HepG2 (cell line): ENCODE measurements around the gene AKR1A1. TPM values are rescaled to one million over a fixed set of nuclear protein-coding genes. Genes with fewer than 3 reads are reported as not detected.

Experiments
- CHD4 ChIP-seq: fragments of 200-600 bp; sonication (generic); IDR thresholded peaks from 2 replicates; pipeline ENCODE4 v1.7.0; 2017; ENCODE audit warnings: mild to moderate bottlenecking, low read length, borderline replicate concordance
- HNRNPUL1 ChIP-seq: fragments of 200-400 bp; formaldehyde crosslinking; IDR thresholded peaks from 2 replicates; pipeline ENCODE4 v1.6.1; 2017; ENCODE audit warnings: low read depth, mild to moderate bottlenecking, low read length, moderate library complexity
- KAT2B ChIP-seq: fragments of 150-350 bp; IDR thresholded peaks from 2 replicates; pipeline ENCODE4 v1.6.1; 2014; ENCODE audit warnings: low read depth, low read length, borderline replicate concordance
- MEIS2 ChIP-seq: sonication (generic); formaldehyde crosslinking; IDR thresholded peaks from 2 replicates; pipeline ENCODE4 v1.9.0; 2021; ENCODE audit warnings: mild to moderate bottlenecking, missing genetic modification reagents
- MTF2 ChIP-seq: sonication (generic); formaldehyde crosslinking; IDR thresholded peaks from 2 replicates; pipeline ENCODE4 v1.5.0; 2020; ENCODE audit warnings: missing genetic modification reagents, borderline replicate concordance
- NR2F1 ChIP-seq, 2 experiments: fragments of 450-650 bp in 1 of 2; formaldehyde crosslinking in 1 of 2; IDR thresholded peaks; 2 replicates each; pipeline versions ENCODE4 v1.5.0 to v1.6.1; 2016 to 2020; ENCODE audit warnings: mild to moderate bottlenecking in 1 of 2, missing compliant biosample characterization in 1 of 2, missing genetic modification reagents in 1 of 2, moderate library complexity in 1 of 2
- PRPF4 ChIP-seq: fragments of 200-400 bp; formaldehyde crosslinking; IDR thresholded peaks from 2 replicates; pipeline ENCODE4 v1.6.1; 2016; ENCODE audit warnings: low read length, low read depth; ENCODE audit not compliant: poor library complexity, severe bottlenecking
- SIN3A ChIP-seq: IDR thresholded peaks from 2 replicates; pipeline ENCODE4 v1.6.1; 2011; ENCODE audit warnings: low read depth, mild to moderate bottlenecking, control low read depth, low read length, borderline replicate concordance
- SNRNP70 ChIP-seq: fragments of 200-400 bp; formaldehyde crosslinking; IDR thresholded peaks from 2 replicates; pipeline ENCODE4 v1.6.1; 2017; ENCODE audit warnings: mild to moderate bottlenecking, low read depth, low read length, moderate library complexity
- TEAD2 ChIP-seq: sonication (generic); formaldehyde crosslinking; IDR thresholded peaks from 2 replicates; pipeline ENCODE4 v1.9.0; 2021; ENCODE audit warnings: missing genetic modification reagents
- ZBTB38 ChIP-seq: sonication (generic); formaldehyde crosslinking; IDR thresholded peaks from 2 replicates; pipeline ENCODE4 v1.5.1; 2020; ENCODE audit warnings: mild to moderate bottlenecking, missing genetic modification reagents
- ZFP62 ChIP-seq: sonication (generic); formaldehyde crosslinking; IDR thresholded peaks from 2 replicates; pipeline ENCODE4 v1.4.0; 2020; ENCODE audit warnings: missing genetic modification reagents
- ZIK1 ChIP-seq: sonication (generic); formaldehyde crosslinking; IDR thresholded peaks from 2 replicates; pipeline ENCODE4 v1.5.0; 2020; ENCODE audit warnings: mild to moderate bottlenecking, low read depth, missing genetic modification reagents, borderline replicate concordance
- ZKSCAN5 ChIP-seq: sonication (generic); formaldehyde crosslinking; IDR thresholded peaks from 2 replicates; pipeline ENCODE4 v1.5.1; 2020; ENCODE audit warnings: mild to moderate bottlenecking, missing genetic modification reagents
- ZNF143 ChIP-seq: sonication (generic); formaldehyde crosslinking; IDR thresholded peaks from 2 replicates; pipeline ENCODE4 v1.4.0; 2020; ENCODE audit warnings: missing genetic modification reagents
- ZNF253 ChIP-seq: sonication (generic); formaldehyde crosslinking; IDR thresholded peaks from 2 replicates; pipeline ENCODE4 v1.8.0; 2022; ENCODE audit warnings: mild to moderate bottlenecking, missing genetic modification reagents, borderline replicate concordance
- ZNF496 ChIP-seq: sonication (generic); formaldehyde crosslinking; IDR thresholded peaks from 2 replicates; pipeline ENCODE4 v1.8.1; 2023; ENCODE audit warnings: mild to moderate bottlenecking, moderate library complexity, missing genetic modification reagents; ENCODE audit not compliant: insufficient replicate concordance
- ZNF737 ChIP-seq: sonication (generic); formaldehyde crosslinking; IDR thresholded peaks from 2 replicates; pipeline ENCODE4 v1.5.0; 2020; ENCODE audit warnings: missing genetic modification reagents, mild to moderate bottlenecking, borderline replicate concordance
- polyA plus RNA-seq, 8 experiments: library from polyadenylated mRNA; depleted of rRNA in 3 of 8; stranded (reverse) in 7 of 8; unstranded in 1 of 8; fragments of >200 nt; fragmentation: Illumina TruSeq in 4 of 8; extraction: Trizol in 4 of 8; gene quantifications; 2 replicates each; pipeline versions ENCODE4 v1.2.1 to v1.2.3, GENCODE V29; 2011 to 2016; ENCODE audit warnings: low read depth in 4 of 8, missing spikeins in 1 of 8, mixed read lengths in 1 of 8; ENCODE audit not compliant: insufficient read depth in 1 of 8
- total RNA-seq, 5 experiments: library from RNA; depleted of rRNA; stranded (reverse); fragments of >200 nt; fragmentation: Illumina TruSeq; extraction: Trizol; gene quantifications; 2 replicates each; pipeline ENCODE4 v1.2.3, GENCODE V29; 2016; ENCODE audit warnings: low read depth in 1 of 5
- TF ChIP-seq, protein P1 (sequence below): sonication (generic); formaldehyde crosslinking; IDR thresholded peaks from 2 replicates; pipeline ENCODE4 v1.4.0; 2020; ENCODE audit warnings: mild to moderate bottlenecking, missing genetic modification reagents
- TF ChIP-seq, protein P2 (sequence below): sonication (generic); formaldehyde crosslinking; IDR thresholded peaks from 2 replicates; pipeline ENCODE4 v1.4.0; 2020; ENCODE audit warnings: missing genetic modification reagents
- TF ChIP-seq, protein P3 (sequence below): sonication (generic); formaldehyde crosslinking; IDR thresholded peaks from 2 replicates; pipeline ENCODE4 v1.8.1; 2023; ENCODE audit warnings: mild to moderate bottlenecking, missing genetic modification reagents, borderline replicate concordance
- TF ChIP-seq, protein P4 (sequence below): IDR thresholded peaks from 2 replicates; pipeline ENCODE4 v1.6.1; 2012; ENCODE audit warnings: low read depth, low read length, improper control_type of control experiment
- TF ChIP-seq, protein P5 (sequence below): IDR thresholded peaks from 2 replicates; pipeline ENCODE4 v1.6.1; 2018; ENCODE audit warnings: missing genetic modification reagents
- TF ChIP-seq, protein P6 (sequence below): fragments of 450-650 bp; IDR thresholded peaks from 2 replicates; pipeline ENCODE4 v1.6.1; 2016
- TF ChIP-seq, protein P7 (sequence below): sonication (generic); formaldehyde crosslinking; IDR thresholded peaks from 2 replicates; pipeline ENCODE4 v1.4.0; 2020; ENCODE audit warnings: missing genetic modification reagents; ENCODE audit errors: not compliant biosample characterization

The AKR1A1 gene
- total and polyA plus RNA-seq, 2 of the 13 experiments (the other 11 are each of a cell fraction or from before 2014, with no cell fraction given): 181 to 217 TPM

DNA sequence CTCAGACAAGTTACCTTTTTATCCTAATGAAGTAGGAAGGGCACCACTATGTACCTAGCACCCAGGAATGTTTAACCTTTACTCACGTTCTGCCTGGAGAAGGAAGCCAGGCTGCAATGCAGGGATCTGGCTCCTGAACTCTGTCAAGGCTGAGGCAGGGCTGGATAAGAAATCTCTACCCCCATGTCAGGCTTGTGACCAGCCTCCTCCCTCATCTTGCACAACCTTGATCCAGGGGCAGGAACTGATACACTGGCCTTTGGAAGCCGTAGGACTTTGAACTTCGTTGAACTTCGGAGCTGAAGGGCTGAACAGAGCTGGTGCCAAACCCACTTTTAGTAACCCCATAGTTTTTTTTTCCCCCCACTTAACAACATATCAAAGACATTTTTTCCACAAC is 8.0 kb upstream of the AKR1A1 start (continued):
- TF ChIP-seq, protein P1, sequence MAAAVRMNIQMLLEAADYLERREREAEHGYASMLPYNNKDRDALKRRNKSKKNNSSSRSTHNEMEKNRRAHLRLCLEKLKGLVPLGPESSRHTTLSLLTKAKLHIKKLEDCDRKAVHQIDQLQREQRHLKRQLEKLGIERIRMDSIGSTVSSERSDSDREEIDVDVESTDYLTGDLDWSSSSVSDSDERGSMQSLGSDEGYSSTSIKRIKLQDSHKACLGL (CRISPR knock-in tag): no peak
- TF ChIP-seq, protein P2, sequence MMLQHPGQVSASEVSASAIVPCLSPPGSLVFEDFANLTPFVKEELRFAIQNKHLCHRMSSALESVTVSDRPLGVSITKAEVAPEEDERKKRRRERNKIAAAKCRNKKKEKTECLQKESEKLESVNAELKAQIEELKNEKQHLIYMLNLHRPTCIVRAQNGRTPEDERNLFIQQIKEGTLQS (CRISPR knock-in tag): no peak
- TF ChIP-seq ZIK1 (CRISPR knock-in tag) (no peak), NR2F1 (CRISPR knock-in tag; IDR thresholded peaks at IDR 0.05) (peak in 1 of 2 experiments; percentile 10; a peak in 2 of 4 replicates), ZNF143 (CRISPR knock-in tag) (no peak), ZKSCAN5 (no peak), PRPF4 (no peak), ZNF253 (CRISPR knock-in tag) (no peak), ZNF737 (CRISPR knock-in tag) (no peak), HNRNPUL1 (no peak), SNRNP70 (no peak), ZBTB38 (CRISPR knock-in tag) (no peak), KAT2B (no peak), SIN3A (no peak), TEAD2 (CRISPR knock-in tag) (no peak), MEIS2 (CRISPR knock-in tag) (peak; percentile 63; the same call in 1 of the 2 replicates), MTF2 (CRISPR knock-in tag) (no peak), CHD4 (no peak), ZNF496 (CRISPR knock-in tag) (no peak), ZFP62 (CRISPR knock-in tag) (no peak)
- TF ChIP-seq, protein P3, sequence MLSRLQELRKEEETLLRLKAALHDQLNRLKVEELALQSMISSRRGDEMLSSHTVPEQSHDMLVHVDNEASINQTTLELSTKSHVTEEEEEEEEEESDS (CRISPR knock-in tag): no peak
- TF ChIP-seq, protein P4, sequence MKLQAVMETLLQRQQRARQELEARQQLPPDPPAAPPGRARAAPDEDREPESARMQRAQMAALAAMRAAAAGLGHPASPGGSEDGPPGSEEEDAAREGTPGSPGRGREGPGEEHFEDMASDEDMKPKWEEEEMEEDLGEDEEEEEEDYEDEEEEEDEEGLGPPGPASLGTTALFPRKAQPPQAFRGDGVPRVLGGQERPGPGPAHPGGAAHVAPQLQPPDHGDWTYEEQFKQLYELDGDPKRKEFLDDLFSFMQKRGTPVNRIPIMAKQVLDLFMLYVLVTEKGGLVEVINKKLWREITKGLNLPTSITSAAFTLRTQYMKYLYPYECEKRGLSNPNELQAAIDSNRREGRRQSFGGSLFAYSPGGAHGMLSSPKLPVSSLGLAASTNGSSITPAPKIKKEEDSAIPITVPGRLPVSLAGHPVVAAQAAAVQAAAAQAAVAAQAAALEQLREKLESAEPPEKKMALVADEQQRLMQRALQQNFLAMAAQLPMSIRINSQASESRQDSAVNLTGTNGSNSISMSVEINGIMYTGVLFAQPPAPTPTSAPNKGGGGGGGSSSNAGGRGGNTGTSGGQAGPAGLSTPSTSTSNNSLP: peak; percentile 65; the same call in 1 of the 2 replicates
- TF ChIP-seq, protein P5, sequence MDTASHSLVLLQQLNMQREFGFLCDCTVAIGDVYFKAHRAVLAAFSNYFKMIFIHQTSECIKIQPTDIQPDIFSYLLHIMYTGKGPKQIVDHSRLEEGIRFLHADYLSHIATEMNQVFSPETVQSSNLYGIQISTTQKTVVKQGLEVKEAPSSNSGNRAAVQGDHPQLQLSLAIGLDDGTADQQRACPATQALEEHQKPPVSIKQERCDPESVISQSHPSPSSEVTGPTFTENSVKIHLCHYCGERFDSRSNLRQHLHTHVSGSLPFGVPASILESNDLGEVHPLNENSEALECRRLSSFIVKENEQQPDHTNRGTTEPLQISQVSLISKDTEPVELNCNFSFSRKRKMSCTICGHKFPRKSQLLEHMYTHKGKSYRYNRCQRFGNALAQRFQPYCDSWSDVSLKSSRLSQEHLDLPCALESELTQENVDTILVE (CRISPR knock-in tag): peak; percentile 50; the same call in 1 of the 2 replicates
- TF ChIP-seq, protein P6, sequence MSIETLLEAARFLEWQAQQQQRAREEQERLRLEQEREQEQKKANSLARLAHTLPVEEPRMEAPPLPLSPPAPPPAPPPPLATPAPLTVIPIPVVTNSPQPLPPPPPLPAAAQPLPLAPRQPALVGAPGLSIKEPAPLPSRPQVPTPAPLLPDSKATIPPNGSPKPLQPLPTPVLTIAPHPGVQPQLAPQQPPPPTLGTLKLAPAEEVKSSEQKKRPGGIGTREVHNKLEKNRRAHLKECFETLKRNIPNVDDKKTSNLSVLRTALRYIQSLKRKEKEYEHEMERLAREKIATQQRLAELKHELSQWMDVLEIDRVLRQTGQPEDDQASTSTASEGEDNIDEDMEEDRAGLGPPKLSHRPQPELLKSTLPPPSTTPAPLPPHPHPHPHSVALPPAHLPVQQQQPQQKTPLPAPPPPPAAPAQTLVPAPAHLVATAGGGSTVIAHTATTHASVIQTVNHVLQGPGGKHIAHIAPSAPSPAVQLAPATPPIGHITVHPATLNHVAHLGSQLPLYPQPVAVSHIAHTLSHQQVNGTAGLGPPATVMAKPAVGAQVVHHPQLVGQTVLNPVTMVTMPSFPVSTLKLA: no peak
- TF ChIP-seq, protein P7, sequence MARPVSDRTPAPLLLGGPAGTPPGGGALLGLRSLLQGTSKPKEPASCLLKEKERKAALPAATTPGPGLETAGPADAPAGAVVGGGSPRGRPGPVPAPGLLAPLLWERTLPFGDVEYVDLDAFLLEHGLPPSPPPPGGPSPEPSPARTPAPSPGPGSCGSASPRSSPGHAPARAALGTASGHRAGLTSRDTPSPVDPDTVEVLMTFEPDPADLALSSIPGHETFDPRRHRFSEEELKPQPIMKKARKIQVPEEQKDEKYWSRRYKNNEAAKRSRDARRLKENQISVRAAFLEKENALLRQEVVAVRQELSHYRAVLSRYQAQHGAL (CRISPR knock-in tag): no peak
